Activated CD4-positive, alpha-beta T cell treated with anti-CD3 and anti-CD28 coated beads, Interleukin-2, Interleukin-4, amounts not matched to agents 100 ng/mL and 50 ng/mL, durations not matched to agents 16 hours and 8 hours (primary cell): ENCODE results near the gene NSMCE3.

Experiments
- DNase-seq: peaks from one replicate; pipeline ENCODE4 v3.0.0-alpha.2; 2020; ENCODE audit warnings: low spot score

NSMCE3 gene

DNA sequence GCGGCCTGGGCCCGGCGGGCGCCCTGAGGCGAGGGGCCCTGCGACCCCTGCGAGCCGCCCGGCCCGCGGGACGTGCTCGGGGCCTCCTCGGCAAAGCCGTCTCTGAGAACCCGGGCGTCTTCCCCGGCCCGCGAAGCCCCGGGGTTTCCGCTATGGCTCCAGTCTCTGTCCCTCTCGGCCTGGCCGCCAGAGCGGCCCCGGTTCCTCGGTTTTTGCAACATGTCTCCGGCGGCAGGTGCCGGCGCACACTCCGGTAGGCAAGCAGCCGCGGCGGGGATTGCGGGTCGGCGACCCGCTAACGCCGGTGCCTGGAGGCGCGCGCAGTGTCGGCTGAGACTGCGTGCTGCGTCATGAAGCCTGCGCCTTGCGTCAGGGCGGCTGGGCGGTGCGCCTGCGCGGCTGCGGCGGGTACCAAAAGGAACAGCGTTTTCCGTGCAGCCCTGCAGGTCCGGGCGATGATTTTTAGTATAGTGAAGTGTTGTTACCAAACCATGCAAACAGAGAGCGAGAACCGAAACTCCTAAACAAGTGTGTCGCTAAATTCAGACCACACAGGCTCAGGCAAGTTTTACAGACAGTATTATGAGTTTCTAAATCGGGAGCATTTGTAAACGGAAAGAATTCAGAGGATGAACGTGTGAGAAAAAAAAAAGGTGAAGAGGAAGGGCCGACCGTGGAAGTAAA lies at the start of gene NSMCE3:
NSMCE3 (minus strand) TSS at position 338 of the 684 bp plus-strand sequence; CDS start at position 221, 117 bp downstream.
- peak; percentile 93 for DNase-seq

DNA sequence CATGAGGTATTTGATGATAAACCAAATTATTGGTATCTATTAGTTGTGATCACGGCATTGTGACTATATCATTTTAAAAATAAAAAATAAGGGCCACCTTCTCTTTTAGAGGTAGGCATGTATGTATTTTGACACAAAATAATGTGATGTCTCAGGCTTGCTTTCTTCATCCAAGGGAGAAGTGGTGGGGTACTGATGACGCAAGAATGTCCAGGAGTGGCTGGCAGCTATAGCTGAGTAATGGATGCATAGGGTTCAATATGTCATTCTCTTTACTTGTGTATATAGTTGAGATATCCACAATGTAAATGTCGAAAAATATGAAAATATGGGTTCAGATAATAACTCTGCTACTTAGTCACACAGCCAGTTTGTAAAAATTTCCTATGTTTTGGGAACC lies 46.8 kb upstream of the NSMCE3 start:
- DNase-seq = no peak

DNA sequence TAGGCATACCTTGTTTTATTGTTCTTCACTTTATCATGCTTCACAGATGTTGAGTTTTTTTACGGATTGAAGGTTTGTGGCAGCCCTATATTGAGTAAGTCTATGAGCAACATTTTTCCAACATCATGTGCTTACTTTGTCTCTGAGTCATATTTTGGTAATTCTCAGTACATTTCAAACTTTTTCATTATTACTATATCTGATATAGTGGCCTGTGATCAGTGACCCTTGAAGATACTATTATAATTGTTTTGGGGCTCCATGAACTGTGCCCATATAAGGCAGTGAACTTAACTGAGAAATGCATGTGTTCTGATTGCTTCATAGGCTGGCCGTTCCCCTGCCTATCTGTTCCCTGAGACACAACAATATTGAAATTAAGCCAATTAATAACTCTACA lies 42.8 kb upstream of the NSMCE3 start:
- DNase-seq = no peak

DNA sequence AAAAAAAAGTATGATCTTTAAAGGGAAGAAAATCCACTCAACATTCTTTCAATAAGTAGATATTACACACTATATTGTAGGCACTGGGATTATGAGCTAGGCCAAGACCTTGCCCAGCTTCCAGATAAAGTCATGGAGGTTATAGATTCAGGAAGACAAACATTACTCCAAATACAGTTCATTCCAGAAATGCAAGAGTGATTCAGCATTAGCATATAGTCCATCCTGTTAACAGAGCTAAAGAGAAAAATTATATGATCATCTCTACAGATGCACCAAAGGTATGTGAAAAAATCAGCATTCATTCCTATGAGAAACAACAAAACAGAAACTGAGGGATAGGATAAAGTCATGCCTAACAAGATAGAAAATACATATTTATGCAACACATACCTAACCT lies 42.1 kb upstream of the NSMCE3 start:
- DNase-seq = no peak

GRCh38 chr15:29309139-29309538 lies 39.5 kb upstream of the NSMCE3 start:
- no peak for DNase-seq

GRCh38 chr15:29308299-29308698 lies 38.7 kb upstream of the NSMCE3 start:
- DNase-seq = no peak

GRCh38 chr15:29305556-29305955 lies 35.9 kb upstream of the NSMCE3 start:
- DNase-seq = no peak

DNA sequence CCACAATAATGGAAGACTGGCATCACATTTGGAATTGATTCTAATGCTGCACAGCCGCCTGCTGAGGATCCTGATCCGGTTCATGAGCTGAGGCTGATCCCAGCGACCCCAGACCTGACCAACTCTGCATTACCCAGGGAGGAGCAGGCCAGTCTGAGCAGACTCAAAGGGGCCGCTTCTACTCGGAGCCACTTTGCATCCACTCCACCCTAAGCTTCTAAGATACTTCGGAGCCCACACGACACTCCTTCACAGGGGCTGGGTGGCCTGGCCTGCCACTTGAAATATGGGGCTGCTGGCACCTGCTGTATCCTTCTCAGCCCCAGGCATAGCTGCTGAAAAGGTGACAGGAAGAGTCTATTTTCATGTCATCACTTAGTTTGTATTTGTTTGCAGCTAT lies 33.2 kb upstream of the NSMCE3 start:
- no peak for DNase-seq

GRCh38 chr15:29299784-29300183 lies 30.2 kb upstream of the NSMCE3 start:
- no peak for DNase-seq

DNA sequence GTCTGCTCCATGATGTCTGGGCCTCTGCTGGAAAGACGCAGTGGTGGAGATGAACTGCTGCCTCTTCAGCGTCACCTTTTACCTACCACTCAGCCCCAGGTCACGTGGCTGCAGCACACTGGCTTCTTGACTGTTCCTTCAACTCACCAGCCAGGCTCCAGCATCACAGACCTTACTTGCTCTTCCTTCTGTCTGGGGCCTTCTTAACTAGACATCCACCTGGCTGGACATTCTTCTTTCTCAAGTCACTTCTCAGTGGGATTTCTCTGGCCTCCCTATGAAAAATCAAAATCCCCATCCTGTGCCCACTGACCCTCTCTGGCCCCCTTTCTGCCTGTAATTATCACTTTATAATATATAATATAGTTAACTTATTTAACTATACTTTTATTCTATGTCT lies 29.7 kb upstream of the NSMCE3 start:
- no peak for DNase-seq

GRCh38 chr15:29294732-29295325 lies 25.2 kb upstream of the NSMCE3 start:
- DNase-seq = no peak

DNA sequence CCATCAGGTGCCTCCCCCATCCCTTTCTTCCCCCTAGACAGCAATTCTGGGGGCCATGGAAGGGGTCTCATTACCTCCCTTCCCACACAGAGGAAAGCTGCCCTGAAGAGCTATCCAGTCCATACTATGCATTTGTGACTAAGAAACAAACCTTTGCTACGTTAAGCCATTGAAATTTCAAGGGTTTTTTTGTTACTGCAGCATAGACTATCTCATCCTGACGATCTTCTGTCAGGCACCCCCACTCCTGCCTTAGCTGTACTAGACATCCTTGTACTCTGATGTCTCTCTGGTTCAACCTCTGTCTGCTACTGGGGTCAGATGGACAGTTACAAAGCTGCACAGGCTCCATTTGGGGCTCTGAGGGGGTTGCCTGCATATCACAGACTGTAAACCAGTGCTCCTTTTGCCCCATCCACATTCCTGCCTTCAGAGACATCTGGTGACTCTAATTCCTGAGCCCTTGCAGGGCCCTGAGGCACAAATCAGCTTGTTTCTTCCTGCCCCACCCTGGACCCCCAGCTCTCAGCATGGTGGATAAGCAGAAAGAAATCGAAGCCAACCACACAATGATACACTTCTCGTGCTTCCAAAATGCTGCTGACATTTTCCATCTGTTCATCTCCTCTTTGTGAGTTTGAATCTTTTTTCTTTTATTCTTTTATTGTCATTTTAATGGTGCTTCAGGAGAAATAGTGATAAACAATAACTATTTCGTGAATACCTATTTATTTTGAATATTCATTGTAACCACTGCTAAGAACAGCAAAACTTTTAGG lies 21.6 kb upstream of the NSMCE3 start:
- DNase-seq = no peak

DNA sequence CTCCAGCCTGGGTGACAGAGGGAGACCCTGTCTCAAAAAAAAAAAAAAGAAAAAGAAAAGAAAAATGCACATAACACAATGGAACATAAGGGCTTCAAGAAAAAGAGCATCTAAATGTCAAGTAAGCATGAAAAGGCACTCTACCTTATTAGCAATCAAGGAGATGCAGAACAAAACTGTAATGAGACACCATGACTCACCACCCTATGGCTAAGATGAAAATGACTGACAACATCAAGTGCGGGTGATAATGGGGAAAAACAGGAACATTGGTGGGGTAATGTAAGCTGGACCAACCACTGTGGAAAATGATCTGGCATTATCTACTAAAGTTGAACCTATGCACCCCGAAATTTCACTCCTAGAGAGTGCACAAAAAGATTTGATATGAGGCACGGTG lies 19.6 kb upstream of the NSMCE3 start:
- no peak for DNase-seq

- no peak for DNase-seq
Observed at GRCh38 chr15:29285386-29285785, 15.8 kb upstream of the NSMCE3 start.

GRCh38 chr15:29283381-29283780 lies 13.8 kb upstream of the NSMCE3 start:
- no peak for DNase-seq

DNA sequence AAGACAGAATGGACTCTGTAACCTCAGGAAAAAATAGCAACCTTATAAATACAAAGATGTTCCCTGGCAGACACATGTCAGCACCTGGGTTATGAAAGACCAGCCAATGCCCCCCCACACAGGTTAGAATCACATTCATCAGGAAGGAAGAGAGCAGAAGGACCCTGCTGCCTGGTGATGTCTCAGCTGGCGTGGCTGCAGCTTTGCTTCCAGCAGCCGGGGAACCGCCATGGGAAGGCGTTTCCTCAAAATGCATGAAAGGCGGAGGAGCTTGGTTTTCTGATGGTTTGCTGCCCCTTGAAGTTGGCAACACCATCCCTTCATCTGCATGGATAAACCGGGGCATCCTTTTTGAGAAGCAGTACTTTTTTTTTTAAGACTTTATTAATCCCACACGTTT lies 10.9 kb upstream of the NSMCE3 start:
- no peak for DNase-seq

GRCh38 chr15:29278436-29279105 lies 8.9 kb upstream of the NSMCE3 start:
- no peak for DNase-seq

DNA sequence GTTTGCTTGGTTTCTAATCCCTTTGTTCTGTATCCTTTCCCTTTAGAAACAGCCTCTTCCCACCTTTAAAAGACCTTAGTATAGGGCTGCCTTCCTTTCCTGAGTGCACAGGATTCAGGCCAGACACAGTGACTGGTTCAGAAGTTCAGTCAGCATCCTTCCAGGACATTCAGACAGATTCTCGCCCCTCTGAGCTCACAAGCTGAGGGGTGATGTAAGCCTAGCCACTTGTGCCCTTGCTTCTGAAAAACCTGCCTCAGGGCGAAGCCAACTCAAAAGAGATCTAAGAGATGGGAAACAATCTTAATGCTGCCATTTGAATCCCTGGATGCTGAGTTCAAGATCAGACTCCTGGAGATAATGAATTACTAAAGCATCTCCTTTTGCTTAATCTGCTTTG lies 6.7 kb upstream of the NSMCE3 start:
- DNase-seq = no peak

- no peak for DNase-seq
Observed at GRCh38 chr15:29275855-29276254, 6.2 kb upstream of the NSMCE3 start.

- DNase-seq = no peak
Observed at GRCh38 chr15:29274946-29275345, 5.3 kb upstream of the NSMCE3 start.

DNA sequence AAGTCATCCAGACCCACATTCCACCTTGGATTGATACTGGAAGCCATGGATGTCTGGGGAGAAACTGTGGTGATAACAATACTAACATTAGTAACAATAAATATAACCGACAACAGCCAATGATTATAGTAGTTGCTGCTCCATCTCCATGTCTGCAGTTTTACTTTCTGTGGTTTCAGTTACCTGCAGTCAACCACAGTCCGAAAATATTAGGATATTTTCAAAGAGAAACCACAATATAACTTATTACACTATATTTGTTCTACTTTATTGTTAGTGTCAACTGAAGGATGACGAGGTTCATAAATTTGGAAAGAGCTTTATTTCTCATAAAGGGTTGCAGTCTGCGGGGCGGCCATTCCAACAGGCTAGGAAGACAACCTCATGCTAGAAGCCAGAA lies 2.6 kb upstream of the NSMCE3 start:
- no peak for DNase-seq

GRCh38 chr15:29270976-29271375 lies 1.4 kb upstream of the NSMCE3 start:
- DNase-seq = no peak
